Femur (tissue), 1 donor: ENCODE data around the gene FBXO17.
A peak's percentile ranks its signal among the peaks of the same experiment; 100 is the strongest.
"Not testable (repeated sequence)": the region's sequence is repeated elsewhere in the genome, so short reads cannot be mapped to it uniquely, and the experiment has no call there.

Source experiments
- DNase-seq: peaks from one replicate; pipeline ENCODE4 v3.0.0-alpha.2; 2017

The FBXO17 gene, protein sequence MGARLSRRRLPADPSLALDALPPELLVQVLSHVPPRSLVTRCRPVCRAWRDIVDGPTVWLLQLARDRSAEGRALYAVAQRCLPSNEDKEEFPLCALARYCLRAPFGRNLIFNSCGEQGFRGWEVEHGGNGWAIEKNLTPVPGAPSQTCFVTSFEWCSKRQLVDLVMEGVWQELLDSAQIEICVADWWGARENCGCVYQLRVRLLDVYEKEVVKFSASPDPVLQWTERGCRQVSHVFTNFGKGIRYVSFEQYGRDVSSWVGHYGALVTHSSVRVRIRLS

DNA sequence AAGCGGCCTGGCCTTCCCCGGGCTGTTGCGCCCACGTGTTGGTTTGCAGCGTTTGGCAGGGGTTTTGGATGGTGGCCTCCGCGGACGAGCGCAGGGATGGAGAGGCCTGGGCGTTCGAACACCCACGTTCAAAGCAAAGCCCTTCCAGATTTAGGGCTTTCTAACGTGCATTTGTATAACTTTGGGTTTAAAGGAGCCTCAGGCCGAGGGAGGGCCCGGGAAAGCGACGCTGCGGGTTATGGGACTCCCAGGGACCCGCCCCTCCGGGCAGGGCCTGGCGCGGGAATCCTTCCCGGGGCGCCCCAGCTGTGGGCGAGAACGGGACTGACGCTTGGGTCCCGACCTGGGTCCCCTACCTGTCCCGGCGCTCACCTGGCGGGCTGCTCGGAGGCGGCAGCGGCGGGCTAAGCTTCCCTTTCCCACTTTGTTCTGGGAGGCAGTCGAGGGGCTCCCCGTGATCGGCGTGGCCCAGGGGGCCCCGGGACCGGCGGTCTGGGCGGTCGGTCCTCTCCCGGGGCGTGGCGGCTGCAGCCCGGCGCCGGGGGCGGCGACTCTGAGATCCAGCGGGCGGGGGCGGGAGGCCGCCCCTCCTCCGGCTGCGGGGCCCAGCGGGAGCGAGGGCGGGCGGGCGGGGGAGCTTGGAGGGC, at the start of gene FBXO17:
FBXO17 (minus strand) TSS at position 529 of the 647 bp plus-strand sequence. CDS start 25,423 bp downstream, outside the sequence.
- DNase-seq: peak; percentile 82

DNA sequence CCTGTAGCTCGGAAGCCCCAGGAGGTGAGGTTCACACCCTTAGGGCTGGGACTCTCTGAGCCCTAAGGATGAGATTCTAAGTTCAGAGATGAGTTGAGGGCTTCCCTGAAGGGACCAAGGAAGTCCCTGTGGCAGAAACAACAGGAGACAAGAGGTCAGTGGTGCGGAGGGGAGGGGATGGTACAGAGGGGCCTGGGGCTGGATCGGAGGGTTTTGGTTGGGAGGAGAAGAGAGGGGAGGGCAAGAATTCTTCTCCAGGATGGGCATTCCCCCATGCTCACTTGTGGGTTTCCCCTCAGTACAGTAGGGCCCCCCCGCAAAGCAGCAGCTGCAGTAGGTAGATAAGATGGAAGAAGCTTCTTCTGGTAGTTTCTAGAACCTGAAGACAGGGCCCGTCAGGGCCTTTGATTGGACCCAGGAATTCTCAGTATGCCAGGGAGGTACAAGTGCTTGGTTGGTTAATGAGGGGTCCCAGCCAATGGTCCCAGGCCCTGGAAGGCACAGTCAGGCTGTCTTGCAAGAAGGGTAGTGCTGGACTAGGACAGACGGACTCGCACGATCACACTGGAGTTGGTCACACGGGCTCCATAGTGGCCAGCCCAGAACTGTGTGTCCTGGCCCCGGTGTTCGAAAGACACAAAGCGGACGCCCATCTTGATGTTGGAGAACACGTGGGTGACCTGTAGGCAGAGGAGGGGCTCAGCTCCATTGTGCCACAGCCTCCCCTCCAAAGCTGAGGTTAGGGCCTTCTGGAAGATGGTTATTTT, 49.5 kb upstream of the FBXO17 start:
- DNase-seq: no peak

GRCh38 chr19:39021063-39021462, 45.5 kb upstream of the FBXO17 start:
- no peak for DNase-seq

DNA sequence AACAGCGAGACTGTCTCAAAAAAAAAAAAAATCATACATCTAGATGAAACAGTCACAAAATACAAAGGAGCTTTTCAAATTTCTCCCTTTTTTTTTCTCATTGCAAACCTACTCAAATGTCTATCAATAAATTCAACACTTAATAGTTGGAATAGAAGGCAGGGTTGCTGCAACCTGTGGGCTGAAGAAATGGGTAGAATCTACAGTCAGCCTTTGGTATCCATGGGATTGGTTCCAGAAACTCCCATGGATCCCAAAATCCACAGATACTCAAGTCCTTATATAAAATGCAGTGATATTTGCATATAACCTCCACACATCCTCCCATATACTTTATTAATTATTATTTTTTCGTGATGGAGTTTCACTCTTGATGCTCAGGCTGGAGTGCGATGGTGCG, 42.1 kb upstream of the FBXO17 start:
- DNase-seq: no peak

GRCh38 chr19:39017026-39017425, 41.5 kb upstream of the FBXO17 start:
- no peak for DNase-seq

DNA sequence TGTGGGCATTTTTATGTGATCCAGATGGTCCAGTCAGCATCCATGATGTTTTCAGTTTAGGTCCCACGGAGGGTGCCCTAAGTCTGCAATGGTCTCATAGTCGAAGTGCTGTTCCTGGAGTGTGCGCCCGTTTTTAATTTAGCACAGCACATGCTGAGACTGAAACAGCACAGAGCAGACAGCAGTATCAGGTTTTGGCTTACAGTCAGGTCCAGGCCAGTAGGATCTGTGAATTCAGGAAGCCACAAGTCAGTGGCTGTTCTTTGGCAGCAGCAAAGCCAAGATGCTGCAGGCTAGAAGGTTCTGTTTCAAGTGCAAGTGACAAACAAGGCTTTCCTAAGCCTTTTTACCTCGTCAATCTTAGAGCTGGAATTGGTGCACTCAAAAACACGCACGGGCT, 38.5 kb upstream of the FBXO17 start:
- no peak for DNase-seq

DNA sequence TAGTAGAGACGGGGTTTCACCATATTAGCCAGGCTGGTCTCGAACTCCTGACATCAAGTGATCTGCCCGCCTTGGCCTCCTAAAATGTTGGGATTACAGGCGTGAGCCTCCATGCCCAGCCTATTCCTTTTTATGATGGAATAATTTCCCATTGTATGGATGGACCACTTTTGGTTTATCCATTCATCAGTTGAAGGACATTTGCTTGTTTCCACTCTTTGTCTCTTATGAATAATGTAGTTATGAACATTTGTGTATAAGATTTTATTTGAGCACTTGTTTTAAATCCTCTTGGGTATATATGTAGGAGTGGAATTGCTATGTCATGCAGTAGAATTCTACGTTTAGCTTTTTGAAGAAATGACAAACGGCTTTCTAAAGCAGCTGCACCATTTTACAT, 33.5 kb upstream of the FBXO17 start:
- no peak for DNase-seq

- no peak for DNase-seq
These were observed 32.6 kb upstream of the FBXO17 start for GRCh38 chr19:39008137-39008536.

GRCh38 chr19:39007096-39007495, 31.6 kb upstream of the FBXO17 start:
- no peak for DNase-seq

DNA sequence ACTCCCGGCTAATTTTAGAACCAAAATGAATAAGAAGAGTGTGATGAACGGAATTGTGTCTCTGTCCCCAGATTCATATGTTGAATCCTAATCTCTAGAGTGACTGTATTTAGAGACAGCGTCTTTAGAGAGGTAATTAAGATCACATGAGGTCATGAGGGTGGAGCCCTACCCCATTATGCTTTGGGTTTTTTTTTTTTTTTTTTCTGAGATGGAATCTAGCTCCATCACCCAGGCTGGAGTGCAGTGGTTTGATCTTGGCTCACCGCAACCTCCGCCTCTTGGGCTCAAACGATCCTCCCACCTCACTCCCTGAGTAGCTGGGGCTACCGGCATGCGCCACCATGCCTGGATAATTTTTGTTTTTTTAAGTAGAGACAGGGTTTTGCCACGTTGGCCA, 28.9 kb upstream of the FBXO17 start:
- DNase-seq: no peak

DNA sequence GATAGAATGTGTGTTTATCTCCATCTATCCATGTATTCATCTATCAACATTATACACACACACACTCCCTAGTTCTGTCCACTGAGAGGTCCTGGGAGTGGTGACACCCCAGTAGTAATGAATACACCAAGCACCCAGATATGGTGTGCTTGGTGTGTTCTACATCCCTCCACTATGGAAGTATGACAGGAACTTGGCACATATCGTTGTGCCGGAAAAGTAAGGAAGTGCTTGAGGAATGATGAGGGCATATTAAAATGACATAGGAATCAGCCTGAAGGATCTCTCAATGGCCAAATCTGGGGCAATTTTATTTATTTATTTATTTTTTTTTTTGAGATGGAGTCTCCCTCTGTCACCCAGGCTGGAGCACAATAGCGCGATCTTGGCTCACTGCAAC, 28.3 kb upstream of the FBXO17 start:
- no peak for DNase-seq

GRCh38 chr19:39003188-39003587, 27.6 kb upstream of the FBXO17 start:
- no peak for DNase-seq

- DNase-seq: no peak
These were observed 25.5 kb upstream of the FBXO17 start for GRCh38 chr19:39001041-39001440.

DNA sequence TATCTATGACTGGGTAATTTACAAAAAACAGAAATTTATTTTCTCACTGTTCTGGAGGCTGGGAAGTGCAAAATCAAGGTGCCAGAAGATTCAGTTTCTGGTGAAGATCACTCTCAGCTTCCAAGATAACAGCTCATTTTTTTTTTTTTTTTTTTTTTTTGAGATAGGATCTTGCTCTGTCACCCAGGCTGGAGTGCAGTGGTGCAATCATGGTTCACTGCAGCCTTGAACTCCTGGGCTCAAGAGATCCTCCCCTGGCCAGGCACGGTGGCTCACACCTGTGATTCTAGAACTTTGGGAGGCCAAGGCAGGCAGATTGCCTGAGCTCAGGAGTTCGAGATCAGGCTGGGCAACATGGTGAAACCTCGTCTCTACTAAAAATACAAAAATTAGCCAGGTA, 22.0 kb upstream of the FBXO17 start:
- not testable (repeated sequence) for DNase-seq

DNA sequence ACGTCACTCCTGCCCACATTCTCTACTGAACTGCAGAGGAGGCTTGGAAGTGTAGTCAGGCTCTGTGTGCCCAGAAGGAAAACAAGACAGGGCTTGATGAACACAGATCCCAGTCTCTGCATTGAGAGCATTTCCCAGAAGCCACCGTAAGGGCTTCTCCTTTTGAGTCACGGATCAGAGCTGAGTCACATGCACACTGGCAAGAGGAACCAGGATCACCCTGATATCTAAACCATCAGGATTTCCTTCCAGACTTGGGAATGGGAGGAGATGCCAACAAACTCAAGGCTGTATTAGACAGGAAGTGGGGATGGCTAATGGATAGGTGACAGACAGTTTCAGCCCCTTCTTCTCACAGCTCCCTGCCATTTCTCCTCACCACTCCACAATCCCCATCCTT, 17.7 kb upstream of the FBXO17 start:
- DNase-seq: no peak

- peak; percentile 23 for DNase-seq
These were observed 15.6 kb upstream of the FBXO17 start for GRCh38 chr19:38990949-38991697.

GRCh38 chr19:38989614-38990013, 14.1 kb upstream of the FBXO17 start:
- DNase-seq: not testable (repeated sequence)

DNA sequence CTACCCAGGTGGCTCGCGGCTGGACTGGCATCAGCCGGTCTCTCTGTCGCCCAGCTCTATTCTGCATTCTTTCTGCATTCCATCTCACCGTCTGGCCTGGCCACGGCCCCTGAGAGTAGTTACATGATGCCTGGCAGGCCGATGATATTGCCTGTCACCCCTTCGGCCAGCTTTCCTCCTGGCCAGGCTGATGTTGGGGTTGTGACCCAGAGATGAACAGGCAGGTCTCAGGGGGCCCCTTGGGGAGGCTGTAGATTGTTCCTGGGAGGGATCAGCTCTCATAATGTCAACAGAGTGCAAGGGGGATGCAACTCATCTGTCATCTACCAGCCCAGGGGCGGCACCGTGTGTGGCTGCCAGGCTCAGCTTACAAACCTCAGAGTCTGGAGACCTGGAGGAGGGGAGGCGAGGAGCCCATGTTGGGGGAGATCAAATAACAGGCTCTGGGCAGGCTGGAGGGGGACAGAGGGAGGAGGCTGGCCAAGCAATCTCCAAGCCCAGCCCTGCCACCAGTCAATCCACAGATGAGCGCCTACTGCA, 13.6 kb upstream of the FBXO17 start:
- peak; percentile 59 for DNase-seq

GRCh38 chr19:38988627-38989026, 13.1 kb upstream of the FBXO17 start:
- DNase-seq: not testable (repeated sequence)

DNA sequence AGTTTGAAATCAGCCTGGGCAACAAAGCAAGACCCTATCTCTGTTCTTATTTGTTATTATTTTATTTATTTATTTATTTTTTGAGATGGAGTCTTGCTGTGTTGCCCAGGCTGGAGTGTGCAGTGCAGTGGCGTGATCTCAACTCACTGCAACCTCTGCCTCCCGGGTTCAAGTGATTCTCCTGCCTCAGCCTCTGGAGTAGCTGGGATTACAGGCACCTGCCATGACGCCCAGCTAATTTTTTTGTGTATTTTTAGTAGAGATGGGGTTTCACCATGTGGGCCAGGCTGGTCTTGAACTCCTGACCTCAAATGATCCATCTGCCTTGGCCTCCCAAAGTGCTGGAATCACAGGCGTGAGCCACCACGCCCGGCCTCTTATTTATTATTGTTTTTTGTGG, 12.2 kb upstream of the FBXO17 start:
- not testable (repeated sequence) for DNase-seq

GRCh38 chr19:38985262-38985661, 9.7 kb upstream of the FBXO17 start:
- DNase-seq: no peak

DNA sequence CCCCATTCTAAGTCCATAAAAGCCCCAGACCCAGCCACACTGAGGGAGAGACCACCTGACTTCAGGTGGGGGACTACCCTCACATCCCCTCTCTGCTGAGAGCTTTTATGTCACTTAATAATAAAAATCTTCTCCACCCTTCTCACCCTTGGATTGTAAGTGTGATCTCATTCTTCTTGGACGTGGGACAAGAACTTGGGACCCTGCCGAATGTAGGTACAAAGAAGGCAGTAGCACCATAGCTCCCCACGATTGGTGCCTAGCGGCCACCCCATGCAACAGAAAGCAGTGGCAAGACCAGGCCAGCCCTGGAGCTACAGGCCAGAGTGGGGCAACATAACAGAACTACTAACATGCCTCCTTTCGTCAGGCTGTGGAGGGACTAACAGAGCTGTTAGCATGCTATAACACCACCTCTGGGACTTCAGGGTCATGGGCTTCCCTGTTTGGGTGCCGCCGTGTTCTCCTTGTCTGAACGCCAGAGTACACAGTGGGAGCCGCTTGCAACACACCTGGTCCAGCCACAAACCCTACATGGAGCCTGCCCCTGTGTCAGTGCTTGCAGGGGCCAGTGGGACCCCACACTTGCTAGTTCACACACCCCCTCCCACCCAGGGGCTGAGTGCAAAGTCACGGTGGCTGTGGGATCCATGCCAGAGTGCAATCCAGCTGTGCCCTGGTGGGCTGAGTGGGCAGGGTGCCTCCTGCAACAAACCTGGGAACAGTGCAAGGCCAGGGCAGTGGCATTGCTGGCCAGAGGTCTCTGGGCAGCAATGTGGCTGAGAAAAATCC, 5.2 kb upstream of the FBXO17 start:
- DNase-seq: no peak
